Mesendoderm (in vitro differentiated cells): ENCODE data around the gene CD96.
"Not testable (repeated sequence)": the region's sequence is repeated elsewhere in the genome, so short reads cannot be mapped to it uniquely, and the experiment has no call there.

Source experiments
- DNase-seq: peaks from one replicate; pipeline ENCODE4 v3.0.0; 2013
- H2AK5ac ChIP-seq: 2 replicates; pipeline ENCODE4 v1.6.1; 2013; ENCODE audit warnings: low read length, inconsistent platforms
- H2BK120ac ChIP-seq: 2 replicates; pipeline ENCODE4 v1.6.1; 2013; ENCODE audit warnings: low read depth, mild to moderate bottlenecking, low read length, moderate library complexity, mixed read lengths
- H2BK15ac ChIP-seq: replicated peaks from 2 replicates; pipeline ENCODE4 v1.6.1; 2013; ENCODE audit warnings: low read depth, mild to moderate bottlenecking, moderate library complexity
- H2BK5ac ChIP-seq: 2 replicates; pipeline ENCODE4 v1.6.1; 2013; ENCODE audit warnings: low read length, inconsistent platforms
- H3K18ac ChIP-seq: 2 replicates; pipeline ENCODE4 v1.6.1; 2013; ENCODE audit warnings: mild to moderate bottlenecking, low read length, mixed read lengths
- H3K23ac ChIP-seq: one replicate; pipeline ENCODE4 v1.6.1; 2013; ENCODE audit warnings: low read length
- H3K27ac ChIP-seq: 2 replicates; pipeline ENCODE4 v1.5.1; 2013; ENCODE audit warnings: low read depth, mild to moderate bottlenecking, inconsistent platforms, low read length, moderate library complexity
- H3K27me3 ChIP-seq: 2 replicates; pipeline ENCODE4 v1.6.1; 2013; ENCODE audit warnings: low read length, control low read depth, mild to moderate bottlenecking, inconsistent platforms; ENCODE audit not compliant: insufficient read depth, poor library complexity
- H3K36me3 ChIP-seq: 2 replicates; pipeline ENCODE4 v1.6.1; 2013; ENCODE audit warnings: low read length, inconsistent platforms; ENCODE audit not compliant: control insufficient read depth, insufficient read depth
- H3K4ac ChIP-seq: one replicate; pipeline ENCODE4 v1.6.1; 2013; ENCODE audit warnings: low read depth, mild to moderate bottlenecking, low read length, moderate library complexity
- H3K4me1 ChIP-seq: 2 replicates; pipeline ENCODE4 v1.6.1; 2013; ENCODE audit warnings: low read depth, low read length, inconsistent platforms; ENCODE audit not compliant: control insufficient read depth
- H3K4me2 ChIP-seq: 2 replicates; pipeline ENCODE4 v1.6.1; 2013; ENCODE audit warnings: low read length
- H3K4me3 ChIP-seq: 2 replicates; pipeline ENCODE4 v1.5.1; 2013; ENCODE audit warnings: mild to moderate bottlenecking, low read length
- H3K56ac ChIP-seq: one replicate; pipeline ENCODE4 v1.6.1; 2013; ENCODE audit warnings: low read length
- H3K79me1 ChIP-seq: 2 replicates; pipeline ENCODE4 v1.6.1; 2013; ENCODE audit warnings: low read length, inconsistent platforms
- H3K79me2 ChIP-seq: 2 replicates; pipeline ENCODE4 v1.6.1; 2013; ENCODE audit warnings: mild to moderate bottlenecking, low read length; ENCODE audit not compliant: control insufficient read depth, insufficient read depth
- H3K9ac ChIP-seq: 2 replicates; pipeline ENCODE4 v1.6.1; 2013; ENCODE audit warnings: low read length, inconsistent platforms
- H4K5ac ChIP-seq: one replicate; pipeline ENCODE4 v1.6.1; 2013; ENCODE audit warnings: low read length
- H4K8ac ChIP-seq: one replicate; pipeline ENCODE4 v1.6.1; 2013; ENCODE audit warnings: low read depth, mild to moderate bottlenecking, control low read depth, low read length, moderate library complexity
- WGBS: extraction: QIAGEN DNeasy Blood & Tissue Kit; methylation state at CpG from one replicate; pipeline ENCODE4 v1.1.7; 2013; ENCODE audit warnings: low lambda C conversion rate, missing lambda C conversion rate; ENCODE audit not compliant: insufficient coverage; ENCODE audit errors: extremely low coverage; 5-methylcytosine and 5-hydroxymethylcytosine counted together

The CD96 gene

DNA sequence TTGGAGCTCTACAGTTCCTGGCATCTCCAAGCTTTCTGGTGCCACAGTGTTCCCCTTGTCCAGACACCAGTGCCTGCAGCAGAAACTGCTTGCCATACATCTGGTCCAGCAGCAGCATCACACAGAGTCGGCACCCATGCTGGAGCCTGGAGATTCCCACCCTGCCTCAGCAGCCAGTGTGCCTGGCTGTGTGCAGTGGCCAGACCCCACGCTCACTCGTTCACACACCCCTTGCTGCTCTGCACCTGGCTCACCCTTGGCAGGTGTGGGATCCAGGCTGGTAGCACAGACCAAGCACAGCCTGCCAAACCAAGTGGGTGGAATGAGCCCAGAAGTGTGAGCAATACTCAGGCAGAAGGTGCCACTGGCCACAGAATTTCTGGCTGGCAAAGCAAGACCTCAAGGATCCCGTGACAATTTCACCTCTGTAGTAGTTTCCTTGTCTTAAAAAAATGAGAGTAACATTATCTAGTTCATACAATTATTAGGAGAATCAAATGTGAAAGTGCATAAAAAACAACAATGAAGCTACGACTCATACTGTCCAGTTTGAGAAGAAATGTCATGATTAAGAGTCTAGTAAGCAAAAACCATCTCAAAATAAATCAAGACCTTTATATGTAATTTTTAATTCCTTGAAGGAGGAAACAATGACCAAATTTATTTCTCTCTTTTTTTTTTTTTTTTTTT, 76.1 kb downstream of the CD96 start:
- no peak overlapping the region for H4K8ac ChIP-seq
- no peak overlapping the region for H3K9ac ChIP-seq
- H2BK120ac ChIP-seq, result no peak overlapping the region
- no peak overlapping the region for H3K18ac ChIP-seq
- H3K4me1 ChIP-seq, result no peaks in the 10 kb centered on the region
- WGBS, result no CpG with 5 or more reads among the region's 5 CpGs
- no peak overlapping the region for H4K5ac ChIP-seq
- DNase-seq, result no peak
- no peak overlapping the region for H3K27ac ChIP-seq
- no peaks in the 10 kb centered on the region for H3K79me1 ChIP-seq
- H3K4me2 ChIP-seq, result no peak overlapping the region
- no peaks in the 10 kb centered on the region for H3K27me3 ChIP-seq
- H3K79me2 ChIP-seq, result no peaks in the 10 kb centered on the region
- H3K4ac ChIP-seq, result no peak overlapping the region
- H3K36me3 ChIP-seq, result no peaks in the 10 kb centered on the region
- H3K4me3 ChIP-seq, result no peak overlapping the region
- H3K23ac ChIP-seq, result no peak overlapping the region
- H3K56ac ChIP-seq, result no peak overlapping the region
- no peak overlapping the region for H2BK5ac ChIP-seq
- H2BK15ac ChIP-seq, result no peak overlapping the region
- H2AK5ac ChIP-seq, result no peak overlapping the region

DNA sequence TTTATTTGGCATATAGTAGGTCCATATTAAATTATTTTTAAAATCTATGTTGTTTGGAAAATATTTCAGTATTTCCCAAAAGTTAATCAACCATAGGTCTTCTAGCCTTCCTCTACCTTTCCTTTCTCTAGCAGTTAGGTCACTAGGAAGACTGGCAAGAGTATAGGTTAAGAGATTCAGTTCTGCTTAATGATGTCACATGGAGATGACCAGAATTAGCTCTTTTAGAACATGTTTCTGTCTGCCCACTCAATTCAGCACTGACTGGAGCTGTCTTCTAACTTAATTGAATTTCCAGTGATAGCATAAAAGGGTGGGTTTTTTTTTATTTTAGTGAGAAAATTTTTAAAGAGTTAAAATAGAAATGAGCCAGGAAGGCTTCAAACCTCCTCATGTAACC, 76.9 kb downstream of the CD96 start:
- Histone ChIP-seq H2BK120ac (no peak overlapping the region), H3K79me1 (no peaks in the 10 kb centered on the region), H3K27ac (no peak overlapping the region), H3K27me3 (no peaks in the 10 kb centered on the region), H3K4me1 (no peaks in the 10 kb centered on the region), H3K36me3 (no peaks in the 10 kb centered on the region), H4K5ac (no peak overlapping the region), H2BK5ac (no peak overlapping the region), H3K23ac (no peak overlapping the region), H3K56ac (no peak overlapping the region), H3K4ac (no peak overlapping the region), H2AK5ac (no peak overlapping the region), H4K8ac (no peak overlapping the region), H3K18ac (no peak overlapping the region), H2BK15ac (no peak overlapping the region), H3K79me2 (no peaks in the 10 kb centered on the region), H3K4me2 (no peak overlapping the region), H3K9ac (no peak overlapping the region), H3K4me3 (no peak overlapping the region)
- DNase-seq, result no peak

DNA sequence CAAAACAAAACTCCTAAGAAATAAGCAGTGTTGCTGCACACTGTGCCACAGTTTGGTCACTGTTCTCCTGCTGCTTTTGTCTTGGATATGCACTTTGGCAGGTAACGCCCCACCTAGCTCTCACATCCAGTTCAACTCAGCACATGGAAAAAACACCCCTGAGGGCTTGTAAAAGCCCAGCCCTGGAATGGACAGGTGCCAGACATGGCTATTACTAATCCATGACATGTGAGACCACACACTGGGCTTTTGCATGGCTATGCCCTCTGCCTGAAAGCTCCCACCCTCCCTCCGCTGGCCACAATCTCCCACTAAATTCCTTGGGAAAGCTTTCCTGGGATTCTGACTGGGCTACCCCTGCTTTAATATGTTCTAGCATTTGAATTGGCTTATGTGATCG, 77.8 kb downstream of the CD96 start:
- no CpG with 5 or more reads among the region's 3 CpGs for WGBS

DNA sequence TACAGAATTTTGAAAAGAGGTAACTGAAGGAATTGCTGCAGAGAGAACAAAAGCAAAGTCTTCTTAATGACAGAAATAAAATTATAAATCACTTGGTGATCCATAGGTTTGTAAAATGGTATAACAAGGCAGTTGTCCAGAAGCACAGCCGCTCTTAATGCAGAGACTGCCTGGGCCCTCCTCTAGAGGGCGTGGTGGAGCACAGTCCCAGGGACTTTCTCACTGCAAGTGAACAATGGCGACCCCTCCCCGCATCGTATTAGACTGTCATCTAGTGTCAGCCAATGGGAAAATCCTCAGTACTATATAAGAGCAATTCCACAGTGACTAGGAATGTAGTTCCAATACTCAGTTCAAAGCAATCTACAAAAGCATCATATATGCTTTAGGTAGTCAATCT, 79.5 kb downstream of the CD96 start:
- Histone ChIP-seq H2BK120ac (no peak overlapping the region), H4K5ac (no peak overlapping the region), H3K79me1 (no peaks in the 10 kb centered on the region), H3K27me3 (no peaks in the 10 kb centered on the region), H3K23ac (no peak overlapping the region), H3K79me2 (no peaks in the 10 kb centered on the region), H2AK5ac (no peak overlapping the region), H3K56ac (no peak overlapping the region), H3K9ac (no peak overlapping the region), H3K27ac (no peak overlapping the region), H3K4me3 (no peak overlapping the region), H3K4ac (no peak overlapping the region), H4K8ac (no peak overlapping the region), H2BK5ac (no peak overlapping the region), H3K4me2 (no peak overlapping the region), H3K36me3 (no peaks in the 10 kb centered on the region), H2BK15ac (no peak overlapping the region), H3K4me1 (no peaks in the 10 kb centered on the region), H3K18ac (no peak overlapping the region)
- DNase-seq, result peak; percentile 81
- no CpG with 5 or more reads among the region's 5 CpGs for WGBS

More for the DNA sequence above, 77.8 kb downstream of the CD96 start:
- Histone ChIP-seq H3K79me1 (no peaks in the 10 kb centered on the region), H3K36me3 (no peaks in the 10 kb centered on the region), H3K56ac (no peak overlapping the region), H4K5ac (no peak overlapping the region), H3K23ac (no peak overlapping the region), H3K4me3 (no peak overlapping the region), H3K9ac (no peak overlapping the region), H2AK5ac (no peak overlapping the region), H3K4me2 (no peak overlapping the region), H3K18ac (no peak overlapping the region), H3K4ac (no peak overlapping the region), H4K8ac (no peak overlapping the region), H3K27ac (no peak overlapping the region), H3K79me2 (no peaks in the 10 kb centered on the region), H3K27me3 (no peaks in the 10 kb centered on the region), H3K4me1 (no peaks in the 10 kb centered on the region), H2BK15ac (no peak overlapping the region), H2BK120ac (no peak overlapping the region), H2BK5ac (no peak overlapping the region)
- peak; percentile 87 for DNase-seq

DNA sequence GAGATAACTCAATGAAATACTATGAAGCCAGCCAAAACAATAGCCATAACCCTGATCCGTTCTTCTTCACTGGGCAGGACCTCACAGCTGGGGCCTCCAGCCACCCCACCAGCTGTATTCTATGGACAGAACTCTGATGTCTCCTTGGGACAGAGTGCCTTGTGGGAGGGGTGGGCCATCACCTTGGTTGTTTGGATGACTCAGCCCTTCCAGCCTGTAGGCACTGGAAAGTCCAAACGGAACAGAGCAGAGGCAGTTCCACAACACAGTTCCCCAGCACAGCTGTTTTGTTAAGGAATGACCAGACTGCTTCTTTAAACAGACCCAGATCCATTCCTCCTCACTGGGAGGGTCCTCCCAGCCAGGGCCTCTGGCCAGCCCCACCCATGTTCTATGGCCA, 85.1 kb downstream of the CD96 start:
- H2BK5ac ChIP-seq, result no peak overlapping the region
- H3K23ac ChIP-seq, result no peak overlapping the region
- no peak overlapping the region for H3K4me2 ChIP-seq
- no peak overlapping the region for H2BK120ac ChIP-seq
- no peak overlapping the region for H2AK5ac ChIP-seq
- no peak overlapping the region for H3K18ac ChIP-seq
- no peak overlapping the region for H4K5ac ChIP-seq
- DNase-seq, result no peak
- H3K4ac ChIP-seq, result no peak overlapping the region
- H3K4me1 ChIP-seq, result no peaks in the 10 kb centered on the region
- H3K9ac ChIP-seq, result no peak overlapping the region
- H3K27ac ChIP-seq, result no peak overlapping the region
- H3K27me3 ChIP-seq, result no peaks in the 10 kb centered on the region
- H3K4me3 ChIP-seq, result no peak overlapping the region
- H4K8ac ChIP-seq, result no peak overlapping the region
- no peaks in the 10 kb centered on the region for H3K79me1 ChIP-seq
- no peak overlapping the region for H3K56ac ChIP-seq
- H3K36me3 ChIP-seq, result no peaks in the 10 kb centered on the region
- WGBS, result no CpG with 5 or more reads among the region's 2 CpGs
- no peaks in the 10 kb centered on the region for H3K79me2 ChIP-seq
- H2BK15ac ChIP-seq, result no peak overlapping the region

DNA sequence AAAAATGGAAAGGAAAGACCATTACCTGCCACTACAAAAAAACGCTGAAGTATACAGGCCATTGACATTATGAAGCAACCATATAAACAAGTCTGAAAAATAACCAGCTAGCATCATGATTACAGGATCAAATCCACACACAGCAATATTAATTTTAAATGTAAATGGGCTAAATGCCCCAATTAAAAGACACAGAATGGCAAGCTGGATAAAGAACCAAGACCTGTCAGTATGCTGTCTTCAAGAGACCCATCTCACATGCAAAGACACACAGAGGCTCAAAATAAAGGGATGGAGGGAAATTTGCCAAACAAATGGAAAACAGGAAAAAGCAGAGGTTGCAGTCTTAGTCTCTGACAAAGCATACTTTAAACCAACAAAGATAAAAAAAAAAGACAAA, 87.0 kb downstream of the CD96 start:
- not testable (repeated sequence) for H3K27me3 ChIP-seq, H4K8ac ChIP-seq

More for the DNA sequence above, 87.0 kb downstream of the CD96 start:
- not testable (repeated sequence) for H2AK5ac ChIP-seq, H3K9ac ChIP-seq, H3K4ac ChIP-seq, H2BK5ac ChIP-seq, H3K27ac ChIP-seq, H2BK120ac ChIP-seq, H3K79me2 ChIP-seq, DNase-seq, H3K18ac ChIP-seq, H3K4me3 ChIP-seq, H3K56ac ChIP-seq, H3K4me1 ChIP-seq, H2BK15ac ChIP-seq, H3K23ac ChIP-seq, H3K79me1 ChIP-seq, H4K5ac ChIP-seq, H3K36me3 ChIP-seq, H3K4me2 ChIP-seq
- WGBS, result no CpG with 5 or more reads among the region's 1 CpG
